GM19452 (cell line): ENCODE measurements around the gene BSDC1.
A peak's percentile ranks its signal among the peaks of the same experiment; 100 is the strongest.
"Not testable (repeated sequence)": the region's sequence is repeated elsewhere in the genome, so short reads cannot be mapped to it uniquely, and the experiment has no call there.

Source experiments
- ATAC-seq: cut with Tn5 transposase; IDR thresholded peaks from one replicate; pipeline ENCODE4 v1.9.1; 2021; ENCODE audit not compliant: unreplicated experiment

The BSDC1 gene

GRCh38 chr1:32361308-32361673 is 33.0 kb downstream of the BSDC1 start:
- ATAC-seq = no peak

- ATAC-seq = no peak
Measured at GRCh38 chr1:32358435-32358834, 35.8 kb downstream of the BSDC1 start.

GRCh38 chr1:32357614-32358013 is 36.6 kb downstream of the BSDC1 start:
- ATAC-seq = no peak

- ATAC-seq = no peak
Measured at GRCh38 chr1:32356478-32356877, 37.8 kb downstream of the BSDC1 start.

GRCh38 chr1:32355778-32356177 is 38.5 kb downstream of the BSDC1 start:
- not testable (repeated sequence) for ATAC-seq

- no peak for ATAC-seq
Measured at GRCh38 chr1:32353886-32354570, 40.2 kb downstream of the BSDC1 start.

GRCh38 chr1:32353431-32353830 is 40.8 kb downstream of the BSDC1 start:
- ATAC-seq = no peak

- ATAC-seq = no peak
Measured at GRCh38 chr1:32352831-32353383, 41.3 kb downstream of the BSDC1 start.

- ATAC-seq = no peak
Measured at GRCh38 chr1:32352239-32352745, 41.9 kb downstream of the BSDC1 start.

GRCh38 chr1:32351399-32352238 is 42.6 kb downstream of the BSDC1 start:
- ATAC-seq = peak; percentile 85

GRCh38 chr1:32350785-32351398 is 43.3 kb downstream of the BSDC1 start:
- peak; percentile 47 for ATAC-seq

GRCh38 chr1:32349211-32349708 is 45.0 kb downstream of the BSDC1 start:
- no peak for ATAC-seq

GRCh38 chr1:32346532-32347157 is 47.6 kb downstream of the BSDC1 start:
- no peak for ATAC-seq

- ATAC-seq = no peak
Measured at GRCh38 chr1:32345289-32345827, 48.9 kb downstream of the BSDC1 start.

GRCh38 chr1:32342704-32343103 is 51.5 kb downstream of the BSDC1 start:
- ATAC-seq = no peak

GRCh38 chr1:32341971-32342370 is 52.3 kb downstream of the BSDC1 start:
- no peak for ATAC-seq

GRCh38 chr1:32341186-32341757 is 53.0 kb downstream of the BSDC1 start:
- ATAC-seq = no peak

- ATAC-seq = no peak
Measured at GRCh38 chr1:32339363-32339978, 54.8 kb downstream of the BSDC1 start.

- no peak for ATAC-seq
Measured at GRCh38 chr1:32338637-32339145, 55.5 kb downstream of the BSDC1 start.
